Astrocyte of the cerebellum (primary cell): ENCODE measurements around the gene LIX1.

Experiments
- DNase-seq: peaks from one replicate; pipeline ENCODE4 v3.0.0-alpha.2; 2011; ENCODE audit warnings: low read depth
- H3K4me3 ChIP-seq: 2 replicates; pipeline ENCODE4 v1.5.1; 2011; ENCODE audit warnings: mild to moderate bottlenecking, low read depth, low read length, moderate library complexity
- CTCF ChIP-seq: IDR thresholded peaks from 2 replicates; pipeline ENCODE4 v1.5.1; 2012; ENCODE audit warnings: low read length, low read depth, moderate library complexity, mild to moderate bottlenecking; ENCODE audit errors: missing control alignments
- in situ Hi-C: cut with HindIII; loops from 2 replicates; pipeline ENCODE4 v1.10.0; 2017; ENCODE audit warnings: low sequenced_read_pairs

The LIX1 gene

GRCh38 chr5:97078958-97079743 lies 63.3 kb downstream of the LIX1 start:
- no peak for TF ChIP-seq CTCF
- no peak overlapping the region for H3K4me3 ChIP-seq
- DNase-seq: no peak
- in situ Hi-C loops: no loop called here

DNA sequence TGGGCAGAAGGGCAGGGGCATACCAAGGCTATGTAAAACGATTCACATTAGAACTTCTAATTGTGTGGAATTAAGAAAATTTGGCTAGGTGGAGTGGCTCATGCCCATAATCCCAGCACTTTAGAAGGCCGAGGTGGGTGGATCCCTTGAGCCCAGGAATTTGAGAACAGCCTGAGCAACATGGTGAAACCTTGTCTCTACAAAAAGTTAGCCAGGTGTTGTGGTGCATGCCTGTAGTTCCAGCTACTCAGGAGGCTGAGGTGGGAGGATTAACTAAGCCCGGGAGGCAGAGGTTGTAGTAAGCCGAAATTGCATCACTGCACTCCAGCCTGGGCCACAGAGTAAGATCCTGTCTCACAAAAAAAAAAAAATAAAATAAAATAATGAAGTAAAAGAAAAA lies 65.2 kb downstream of the LIX1 start:
- no peak for TF ChIP-seq CTCF
- DNase-seq: no peak
- in situ Hi-C loops: no loop called here
- H3K4me3 ChIP-seq: no peak overlapping the region

DNA sequence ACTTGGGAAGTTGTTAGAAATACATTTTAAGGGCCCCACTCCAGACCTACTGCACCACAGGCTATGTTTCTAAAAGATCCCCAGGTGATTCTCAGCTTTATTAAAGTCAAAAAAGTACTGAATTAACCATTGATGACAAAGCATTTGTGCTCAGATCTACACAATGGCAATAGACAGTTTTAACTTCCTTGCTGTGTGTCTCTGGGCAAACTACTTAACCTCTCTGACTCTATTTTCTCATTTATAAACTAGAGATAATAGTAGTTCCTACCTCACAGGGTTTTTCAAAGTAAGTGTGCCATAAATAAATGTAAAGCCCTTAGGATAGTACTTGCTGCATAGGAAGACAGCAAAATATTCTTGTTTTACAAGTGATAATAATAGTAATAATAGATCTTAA lies 66.3 kb downstream of the LIX1 start:
- TF ChIP-seq CTCF: no peak
- in situ Hi-C loops: no loop called here
- DNase-seq: no peak
- no peak overlapping the region for H3K4me3 ChIP-seq

GRCh38 chr5:97075649-97076048 lies 66.8 kb downstream of the LIX1 start:
- H3K4me3 ChIP-seq: no peak overlapping the region
- in situ Hi-C loops: no loop called here
- DNase-seq: no peak
- no peak for TF ChIP-seq CTCF

GRCh38 chr5:97074859-97075489 lies 67.4 kb downstream of the LIX1 start:
- no peak for DNase-seq
- in situ Hi-C loops: no loop called here
- H3K4me3 ChIP-seq: no peak overlapping the region
- no peak for TF ChIP-seq CTCF

DNA sequence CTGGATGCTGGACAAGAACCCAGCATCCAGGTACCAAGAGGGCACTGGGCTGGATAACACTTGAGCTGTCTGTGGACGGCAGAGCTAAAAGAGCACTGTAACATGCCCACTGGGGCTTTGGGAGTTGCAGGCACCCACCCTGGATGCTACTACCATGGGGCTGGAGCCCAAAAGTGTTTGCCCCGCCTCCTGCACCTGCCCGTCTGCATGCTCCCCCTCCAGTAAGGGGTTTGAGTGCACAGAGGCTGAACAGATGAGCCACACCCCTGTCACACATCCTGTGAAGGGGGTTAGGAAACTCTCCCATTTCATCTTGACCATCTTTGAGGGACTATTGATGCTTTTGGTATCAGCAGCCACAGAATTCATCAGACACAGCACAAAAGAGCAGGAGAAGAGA lies 69.0 kb downstream of the LIX1 start:
- DNase-seq: no peak
- in situ Hi-C loops: no loop called here
- H3K4me3 ChIP-seq: no peak overlapping the region
- TF ChIP-seq CTCF: no peak
